Measurements from ENCODE around the gene RIMS1. TPM values are rescaled to one million over a fixed set of nuclear protein-coding genes. Genes with fewer than 3 reads are reported as not detected.

The RIMS1 gene
- total and polyA plus RNA-seq, 2 of the 13 experiments (the other 11 are each of a cell fraction or from before 2014, with no cell fraction given) = not detected

DNA sequence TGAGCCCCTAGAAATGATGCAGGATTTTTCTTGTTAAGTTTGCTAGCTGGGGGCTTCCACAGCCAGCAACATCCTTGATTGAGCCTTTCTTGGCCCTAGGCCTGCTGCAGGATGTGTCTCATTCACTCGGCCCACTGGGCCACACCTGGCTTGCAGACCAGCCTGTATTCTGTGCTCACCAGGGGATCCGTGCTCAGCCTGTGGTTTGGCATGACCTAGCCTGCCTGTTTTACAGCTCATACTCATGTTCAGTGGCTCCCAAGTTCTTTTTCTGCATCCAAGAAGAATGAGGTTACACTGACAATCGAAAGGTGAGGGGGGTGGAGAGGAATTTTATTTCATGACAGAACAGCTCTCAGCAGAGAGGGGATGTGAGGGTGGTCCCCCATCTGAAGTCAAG lies 263.4 kb downstream of the RIMS1 start:
- ATAC-seq (no peak), FAIRE-seq (no peak), DNase-seq (ENCODE audit: low spot score) (no peak)
- Histone ChIP-seq H3K9ac (ENCODE audit: insufficient read depth, low read depth, low read length) (no peak overlapping the region), H2AFZ (ENCODE audit: low read length) (no peak overlapping the region), H3K4me3 (replicated peaks in 1 of 3; ENCODE audit: insufficient read depth in 1 of 3, low read depth in 2 of 3, low read length in 3 of 3) (no peak overlapping the region), H3K9me3 (ENCODE audit: low read length) (peaks cover 35% of the 10 kb centered on the region), H4K20me1 (ENCODE audit: insufficient read depth, low read length) (no peaks in the 10 kb centered on the region), H3K4me2 (ENCODE audit: low read depth, low read length) (no peak overlapping the region), H3K27me3 (ENCODE audit: control insufficient read depth in 1 of 2, insufficient read depth in 2 of 2, low read length in 2 of 2) (no peaks in the 10 kb centered on the region), H3K4me1 (ENCODE audit: insufficient read depth, low read length) (no peaks in the 10 kb centered on the region), H3K27ac (ENCODE audit: extremely low read length, insufficient read depth, low read length) (no peak overlapping the region), H3K36me3 (replicated peaks in 1 of 2; ENCODE audit: control insufficient read depth in 1 of 2, insufficient read depth in 2 of 2, low read length in 2 of 2) (no peaks in the 10 kb centered on the region), H3K79me2 (ENCODE audit: insufficient read depth, low read length) (no peaks in the 10 kb centered on the region)
- in situ Hi-C loops (cut with HindIII; ENCODE audit: extremely low pct_ligation_motif_present, low pct_unique_long_range_greater_than_20kb) (no loop called here), intact Hi-C loops (cut with micrococcal nuclease; ENCODE audit: unreplicated experiment) (no loop called here)
- ChIA-PET POLR2A (no interaction called here), CTCF (ENCODE audit: low intra/inter-chr PET ratio, low total read pairs) (no interaction called here)
- no TSS peak for BruUV-seq (replicated peaks)
- TF ChIP-seq SRF (IDR thresholded peaks at IDR 0.05; ENCODE audit: low read depth, low read length) (no peak), ZNF180 (CRISPR knock-in tag; IDR thresholded peaks at IDR 0.05; ENCODE audit: borderline replicate concordance, low read depth) (no peak), ZNF619 (CRISPR knock-in tag; IDR thresholded peaks at IDR 0.05) (no peak)
- 11% methylated on average over 2 of the region's 3 CpGs for WGBS (ENCODE audit: low lambda C conversion rate)

DNA sequence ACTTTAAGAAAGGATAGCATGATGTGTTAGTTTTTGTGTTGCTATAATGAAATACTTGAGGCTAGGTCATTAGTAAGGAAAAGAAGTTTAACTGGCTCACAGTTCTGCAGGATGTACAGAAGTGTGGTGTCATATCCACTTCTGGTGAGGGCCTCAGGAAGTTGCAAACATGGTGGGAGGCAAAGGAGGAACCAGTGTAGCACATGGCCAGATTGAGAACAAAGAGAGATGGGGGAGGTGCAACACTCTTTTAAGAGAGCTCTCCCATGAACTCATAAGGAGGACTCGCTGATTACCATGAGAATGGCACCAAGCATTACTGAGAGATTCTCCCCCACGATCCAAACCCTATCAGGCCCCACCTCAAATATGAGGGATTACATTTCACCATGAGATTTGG lies 265.4 kb downstream of the RIMS1 start:
- Histone ChIP-seq H3K36me3 (replicated peaks in 1 of 2; ENCODE audit: control insufficient read depth in 1 of 2, insufficient read depth in 2 of 2, low read length in 2 of 2) (no peaks in the 10 kb centered on the region), H3K79me2 (ENCODE audit: insufficient read depth, low read length) (no peaks in the 10 kb centered on the region), H3K9ac (ENCODE audit: insufficient read depth, low read depth, low read length) (no peak overlapping the region), H4K20me1 (ENCODE audit: insufficient read depth, low read length) (no peaks in the 10 kb centered on the region), H3K27ac (ENCODE audit: extremely low read length, insufficient read depth, low read length) (no peak overlapping the region), H3K4me3 (replicated peaks in 1 of 3; ENCODE audit: insufficient read depth in 1 of 3, low read depth in 2 of 3, low read length in 3 of 3) (no peak overlapping the region), H2AFZ (ENCODE audit: low read length) (no peak overlapping the region), H3K9me3 (ENCODE audit: low read length) (peaks cover 30% of the 10 kb centered on the region), H3K27me3 (ENCODE audit: control insufficient read depth in 1 of 2, insufficient read depth in 2 of 2, low read length in 2 of 2) (no peaks in the 10 kb centered on the region), H3K4me2 (ENCODE audit: low read depth, low read length) (no peak overlapping the region), H3K4me1 (ENCODE audit: insufficient read depth, low read length) (no peaks in the 10 kb centered on the region)
- CTCF ChIA-PET (ENCODE audit: low intra/inter-chr PET ratio, low total read pairs) = no interaction called here
- POLR2A ChIA-PET = no interaction called here
- TF ChIP-seq, protein P1, sequence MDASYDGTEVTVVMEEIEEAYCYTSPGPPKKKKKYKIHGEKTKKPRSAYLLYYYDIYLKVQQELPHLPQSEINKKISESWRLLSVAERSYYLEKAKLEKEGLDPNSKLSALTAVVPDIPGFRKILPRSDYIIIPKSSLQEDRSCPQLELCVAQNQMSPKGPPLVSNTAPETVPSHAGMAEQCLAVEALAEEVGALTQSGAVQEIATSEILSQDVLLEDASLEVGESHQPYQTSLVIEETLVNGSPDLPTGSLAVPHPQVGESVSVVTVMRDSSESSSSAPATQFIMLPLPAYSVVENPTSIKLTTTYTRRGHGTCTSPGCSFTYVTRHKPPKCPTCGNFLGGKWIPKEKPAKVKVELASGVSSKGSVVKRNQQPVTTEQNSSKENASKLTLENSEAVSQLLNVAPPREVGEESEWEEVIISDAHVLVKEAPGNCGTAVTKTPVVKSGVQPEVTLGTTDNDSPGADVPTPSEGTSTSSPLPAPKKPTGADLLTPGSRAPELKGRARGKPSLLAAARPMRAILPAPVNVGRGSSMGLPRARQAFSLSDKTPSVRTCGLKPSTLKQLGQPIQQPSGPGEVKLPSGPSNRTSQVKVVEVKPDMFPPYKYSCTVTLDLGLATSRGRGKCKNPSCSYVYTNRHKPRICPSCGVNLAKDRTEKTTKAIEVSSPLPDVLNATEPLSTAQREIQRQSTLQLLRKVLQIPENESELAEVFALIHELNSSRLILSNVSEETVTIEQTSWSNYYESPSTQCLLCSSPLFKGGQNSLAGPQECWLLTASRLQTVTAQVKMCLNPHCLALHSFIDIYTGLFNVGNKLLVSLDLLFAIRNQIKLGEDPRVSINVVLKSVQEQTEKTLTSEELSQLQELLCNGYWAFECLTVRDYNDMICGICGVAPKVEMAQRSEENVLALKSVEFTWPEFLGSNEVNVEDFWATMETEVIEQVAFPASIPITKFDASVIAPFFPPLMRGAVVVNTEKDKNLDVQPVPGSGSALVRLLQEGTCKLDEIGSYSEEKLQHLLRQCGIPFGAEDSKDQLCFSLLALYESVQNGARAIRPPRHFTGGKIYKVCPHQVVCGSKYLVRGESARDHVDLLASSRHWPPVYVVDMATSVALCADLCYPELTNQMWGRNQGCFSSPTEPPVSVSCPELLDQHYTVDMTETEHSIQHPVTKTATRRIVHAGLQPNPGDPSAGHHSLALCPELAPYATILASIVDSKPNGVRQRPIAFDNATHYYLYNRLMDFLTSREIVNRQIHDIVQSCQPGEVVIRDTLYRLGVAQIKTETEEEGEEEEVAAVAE (CRISPR knock-in tag; IDR thresholded peaks at IDR 0.05; ENCODE audit: borderline replicate concordance) = no peak
- TF ChIP-seq SRSF1 (optimal IDR thresholded peaks at IDR 0.05; ENCODE audit: low read depth, low read length) (no peak), MZF1 (CRISPR knock-in tag; IDR thresholded peaks at IDR 0.05; ENCODE audit: borderline replicate concordance) (no peak), PAF1 (CRISPR knock-in tag; IDR thresholded peaks at IDR 0.05) (no peak), AKAP8 (CRISPR knock-in tag; IDR thresholded peaks at IDR 0.05) (no peak), SRY (CRISPR knock-in tag; IDR thresholded peaks at IDR 0.05) (no peak), ZNF737 (CRISPR knock-in tag; IDR thresholded peaks at IDR 0.05; ENCODE audit: borderline replicate concordance) (no peak), PHF21A (CRISPR knock-in tag; IDR thresholded peaks at IDR 0.05) (no peak), ZNF605 (CRISPR knock-in tag; IDR thresholded peaks at IDR 0.05) (no peak), ZFP82 (CRISPR knock-in tag; IDR thresholded peaks at IDR 0.05; ENCODE audit: borderline replicate concordance) (no peak), ZNF761 (CRISPR knock-in tag; conservative IDR thresholded peaks at IDR 0.05) (no peak)
- TF ChIP-seq, protein P2, sequence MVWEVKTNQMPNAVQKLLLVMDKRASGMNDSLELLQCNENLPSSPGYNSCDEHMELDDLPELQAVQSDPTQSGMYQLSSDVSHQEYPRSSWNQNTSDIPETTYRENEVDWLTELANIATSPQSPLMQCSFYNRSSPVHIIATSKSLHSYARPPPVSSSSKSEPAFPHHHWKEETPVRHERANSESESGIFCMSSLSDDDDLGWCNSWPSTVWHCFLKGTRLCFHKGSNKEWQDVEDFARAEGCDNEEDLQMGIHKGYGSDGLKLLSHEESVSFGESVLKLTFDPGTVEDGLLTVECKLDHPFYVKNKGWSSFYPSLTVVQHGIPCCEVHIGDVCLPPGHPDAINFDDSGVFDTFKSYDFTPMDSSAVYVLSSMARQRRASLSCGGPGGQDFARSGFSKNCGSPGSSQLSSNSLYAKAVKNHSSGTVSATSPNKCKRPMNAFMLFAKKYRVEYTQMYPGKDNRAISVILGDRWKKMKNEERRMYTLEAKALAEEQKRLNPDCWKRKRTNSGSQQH (CRISPR knock-in tag; IDR thresholded peaks at IDR 0.05; ENCODE audit: low read depth) = no peak
- DNase-seq (ENCODE audit: low spot score) (no peak), FAIRE-seq (no peak), ATAC-seq (no peak)
- 0% methylated on average over 2 of the region's 2 CpGs for WGBS (ENCODE audit: low lambda C conversion rate)
- BruUV-seq (replicated peaks) = no TSS peak
- in situ Hi-C loops (cut with HindIII; ENCODE audit: extremely low pct_ligation_motif_present, low pct_unique_long_range_greater_than_20kb) = no loop called here
- intact Hi-C loops (cut with micrococcal nuclease; ENCODE audit: unreplicated experiment) = no loop called here

Measured in HepG2 (cell line).